OCI-LY3 (cell line): ENCODE measurements around the gene ETF1.

Source experiments
- H2AFZ ChIP-seq: fragments of 200-600, 300-600 bp; shearing (Covaris generic); 2 replicates; pipeline ENCODE4 v1.6.0; 2014; ENCODE audit warnings: antibody characterized with exemption, low read depth, low read length
- H3K27ac ChIP-seq: fragments of 200-600, 300-600 bp; sonication (generic); 2 replicates; pipeline ENCODE4 v1.5.1; 2014; ENCODE audit warnings: mild to moderate bottlenecking, low read length, moderate library complexity, mixed read lengths
- H3K27me3 ChIP-seq: fragments of 200-600, 300-600 bp; sonication (generic); 2 replicates; pipeline ENCODE4 v1.6.1; 2014; ENCODE audit warnings: low read depth, low read length, mixed read lengths
- H3K36me3 ChIP-seq: fragments of 200-600, 300-600 bp; sonication (generic); replicated peaks from 2 replicates; pipeline ENCODE3; 2014; ENCODE audit warnings: low read depth, low read length, mixed read lengths
- H3K4me1 ChIP-seq: fragments of 300-600, 200-600 bp; sonication (generic); 2 replicates; pipeline ENCODE4 v1.6.1; 2014; ENCODE audit warnings: low read length, mixed read lengths
- H3K4me2 ChIP-seq: fragments of 200-600, 300-600 bp; sonication (generic); 2 replicates; pipeline ENCODE4 v1.6.1; 2014; ENCODE audit warnings: low read length, mixed read lengths
- H3K4me3 ChIP-seq: fragments of 300-600, 200-600 bp; sonication (generic); 2 replicates; pipeline ENCODE4 v1.5.1; 2014; ENCODE audit warnings: antibody characterized with exemption, mild to moderate bottlenecking, low read length, moderate library complexity
- H3K79me2 ChIP-seq: fragments of 300-600, 200-600 bp; shearing (Covaris generic); 2 replicates; pipeline ENCODE4 v1.6.1; 2014; ENCODE audit warnings: mild to moderate bottlenecking, low read length, mixed read lengths
- H3K9ac ChIP-seq: fragments of 300-600, 200-600 bp; shearing (Covaris generic); 2 replicates; pipeline ENCODE4 v1.6.0; 2014; ENCODE audit warnings: mild to moderate bottlenecking, low read length, moderate library complexity
- H3K9me3 ChIP-seq: fragments of 200-600, 300-600 bp; shearing (Covaris generic); 2 replicates; pipeline ENCODE4 v1.6.1; 2014; ENCODE audit warnings: low read length, mixed read lengths; ENCODE audit not compliant: insufficient read depth
- H4K20me1 ChIP-seq: fragments of 200-600, 300-600 bp; sonication (generic); 2 replicates; pipeline ENCODE4 v1.6.1; 2016; ENCODE audit warnings: low read length, mixed read lengths; ENCODE audit not compliant: insufficient read depth
- EZH2phosphoT487 ChIP-seq: fragments of 200-600 bp; shearing (Covaris generic); IDR thresholded peaks from 2 replicates; pipeline ENCODE4 v1.6.1; 2018; ENCODE audit warnings: antibody characterized with exemption, mixed run types, low read depth
- TF ChIP-seq, protein P1 (sequence below): fragments of 200-600, 300-600 bp; sonication (generic); IDR thresholded peaks from 2 replicates; pipeline ENCODE4 v1.5.1; 2014; ENCODE audit warnings: antibody characterized with exemption, low read length, low read depth

Gene ETF1

DNA sequence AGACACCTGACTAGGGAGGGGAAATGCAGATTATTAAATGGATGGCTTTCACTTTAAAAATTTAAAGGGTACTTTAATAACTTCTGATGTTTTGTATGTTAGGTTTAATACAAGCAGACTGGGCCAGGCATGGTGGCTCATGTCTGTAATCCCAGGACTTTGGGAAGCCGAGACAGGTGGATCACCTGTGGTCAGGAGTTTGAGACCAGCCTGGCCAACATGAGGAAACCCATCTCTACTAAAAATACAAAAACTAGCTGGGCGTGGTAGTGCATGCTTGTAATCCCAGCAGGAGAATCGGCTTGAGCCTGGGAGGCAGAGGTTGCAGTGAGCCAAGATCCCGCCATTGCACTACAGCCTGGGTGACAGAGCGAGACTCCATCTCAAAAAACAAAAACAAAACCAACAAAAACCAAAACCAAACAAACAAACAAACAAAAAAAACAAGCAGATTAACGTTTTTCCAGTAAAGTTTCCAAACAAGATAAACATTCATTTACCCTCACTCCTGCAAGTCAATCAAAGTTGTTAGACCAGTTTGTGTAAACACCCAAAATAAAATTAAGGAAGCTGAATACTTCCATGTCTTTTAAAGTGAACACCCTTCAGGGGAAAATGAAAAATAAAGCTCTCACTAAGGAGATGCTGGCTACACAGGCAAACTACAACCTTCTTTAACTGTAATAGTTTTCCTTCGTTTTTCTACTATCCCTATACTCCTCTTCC is 14.1 kb downstream of the ETF1 start:
- Histone ChIP-seq H3K9me3 (no peaks in the 10 kb centered on the region), H3K4me1 (peaks cover 25% of the 10 kb centered on the region), H3K4me3 (no peak overlapping the region), H3K27ac (peak overlapping the region; percentile 61), H2AFZ (no peak overlapping the region), H3K4me2 (no peak overlapping the region; the same call in 1 of the 2 replicates), H3K79me2 (peaks cover 99% of the 10 kb centered on the region), H4K20me1 (peaks cover 35% of the 10 kb centered on the region), H3K27me3 (no peaks in the 10 kb centered on the region), H3K9ac (no peak overlapping the region), H3K36me3 (peaks cover 17% of the 10 kb centered on the region)
- TF ChIP-seq, protein P1, sequence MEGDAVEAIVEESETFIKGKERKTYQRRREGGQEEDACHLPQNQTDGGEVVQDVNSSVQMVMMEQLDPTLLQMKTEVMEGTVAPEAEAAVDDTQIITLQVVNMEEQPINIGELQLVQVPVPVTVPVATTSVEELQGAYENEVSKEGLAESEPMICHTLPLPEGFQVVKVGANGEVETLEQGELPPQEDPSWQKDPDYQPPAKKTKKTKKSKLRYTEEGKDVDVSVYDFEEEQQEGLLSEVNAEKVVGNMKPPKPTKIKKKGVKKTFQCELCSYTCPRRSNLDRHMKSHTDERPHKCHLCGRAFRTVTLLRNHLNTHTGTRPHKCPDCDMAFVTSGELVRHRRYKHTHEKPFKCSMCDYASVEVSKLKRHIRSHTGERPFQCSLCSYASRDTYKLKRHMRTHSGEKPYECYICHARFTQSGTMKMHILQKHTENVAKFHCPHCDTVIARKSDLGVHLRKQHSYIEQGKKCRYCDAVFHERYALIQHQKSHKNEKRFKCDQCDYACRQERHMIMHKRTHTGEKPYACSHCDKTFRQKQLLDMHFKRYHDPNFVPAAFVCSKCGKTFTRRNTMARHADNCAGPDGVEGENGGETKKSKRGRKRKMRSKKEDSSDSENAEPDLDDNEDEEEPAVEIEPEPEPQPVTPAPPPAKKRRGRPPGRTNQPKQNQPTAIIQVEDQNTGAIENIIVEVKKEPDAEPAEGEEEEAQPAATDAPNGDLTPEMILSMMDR = no peak
- TF ChIP-seq EZH2phosphoT487 = no peak

DNA sequence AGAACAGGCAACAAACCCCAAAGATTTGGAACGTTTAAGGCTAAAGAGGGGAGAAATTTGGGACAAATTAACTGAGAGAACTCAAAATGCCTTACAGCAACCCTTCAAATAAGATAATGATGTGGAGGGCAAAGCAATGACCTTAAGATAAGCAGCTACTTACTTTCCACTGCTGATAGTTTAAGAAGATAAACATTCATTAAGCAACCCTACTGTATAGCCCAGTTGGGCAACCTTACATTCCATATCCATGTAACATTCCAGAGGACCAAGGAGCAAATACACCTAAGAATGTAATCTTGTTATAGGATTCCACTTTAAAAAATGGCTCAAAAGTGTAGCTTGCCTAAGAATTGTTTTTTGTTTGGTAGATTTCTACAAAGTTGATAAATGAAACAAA is 14.8 kb downstream of the ETF1 start:
- Histone ChIP-seq H3K79me2 (peaks cover 99% of the 10 kb centered on the region), H3K9me3 (no peaks in the 10 kb centered on the region), H3K4me1 (peaks cover 25% of the 10 kb centered on the region), H2AFZ (no peak overlapping the region), H3K27ac (peak overlapping the region; percentile 61), H3K36me3 (peaks cover 15% of the 10 kb centered on the region), H3K27me3 (no peaks in the 10 kb centered on the region), H3K4me3 (no peak overlapping the region), H3K4me2 (peak overlapping the region; percentile 53; the same call in 1 of the 2 replicates), H3K9ac (no peak overlapping the region), H4K20me1 (peaks cover 30% of the 10 kb centered on the region)
- TF ChIP-seq, protein P1 = no peak
- TF ChIP-seq EZH2phosphoT487 = no peak

DNA sequence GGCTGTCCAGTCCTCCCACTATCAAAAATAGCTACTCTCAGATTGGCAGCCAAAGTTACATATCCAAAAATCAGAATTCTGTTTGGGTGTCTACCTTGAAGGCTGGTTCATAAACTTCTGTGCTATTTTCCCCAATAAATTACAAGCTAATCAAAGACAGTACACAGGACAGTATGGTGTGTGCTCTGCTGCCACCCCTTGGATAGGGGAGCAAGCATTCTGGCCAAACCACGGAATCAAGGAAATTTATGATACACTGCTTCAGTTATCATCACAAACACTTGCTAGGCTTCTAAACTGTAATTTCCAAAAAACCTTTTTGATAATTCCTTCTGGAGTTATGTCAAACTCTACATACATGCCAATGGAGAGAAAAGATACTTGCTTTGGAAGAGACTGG is 15.9 kb downstream of the ETF1 start:
- Histone ChIP-seq H3K79me2 (peaks cover 99% of the 10 kb centered on the region), H3K4me2 (peak overlapping the region; percentile 53), H3K27ac (peak overlapping the region; percentile 61), H3K9ac (peak overlapping the region; percentile 2; the same call in 1 of the 2 replicates), H3K4me3 (peak overlapping the region; percentile 15; the same call in 1 of the 2 replicates), H3K9me3 (no peaks in the 10 kb centered on the region), H3K36me3 (peaks cover 12% of the 10 kb centered on the region), H2AFZ (no peak overlapping the region), H4K20me1 (peaks cover 24% of the 10 kb centered on the region), H3K4me1 (peaks cover 25% of the 10 kb centered on the region), H3K27me3 (no peaks in the 10 kb centered on the region)
- TF ChIP-seq, protein P1 = no peak
- TF ChIP-seq EZH2phosphoT487 = no peak

DNA sequence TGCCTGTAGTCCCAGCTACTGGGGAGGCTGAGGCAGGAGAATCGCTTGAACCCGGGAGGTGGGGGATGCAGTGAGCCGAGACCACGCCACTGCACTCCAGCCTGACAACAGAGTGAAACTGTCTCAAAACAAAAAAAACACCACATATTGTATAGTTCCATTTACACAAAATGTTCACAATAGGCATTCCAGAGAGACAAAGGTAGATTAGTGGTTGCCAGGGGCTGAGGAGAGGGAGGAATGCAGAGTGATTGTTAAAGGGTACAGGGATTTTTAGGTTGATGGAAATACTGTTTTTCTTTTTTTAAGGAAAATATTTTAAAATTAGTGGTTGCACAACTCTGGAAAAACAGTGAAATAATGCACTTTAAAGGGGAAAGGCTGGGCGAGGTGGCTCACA is 19.6 kb downstream of the ETF1 start:
- Histone ChIP-seq H3K27ac (no peak overlapping the region), H3K9ac (no peak overlapping the region), H3K9me3 (no peaks in the 10 kb centered on the region), H3K4me3 (no peak overlapping the region), H3K27me3 (no peaks in the 10 kb centered on the region), H4K20me1 (peaks cover 18% of the 10 kb centered on the region; the same call in 1 of the 2 replicates), H3K79me2 (peaks cover 96% of the 10 kb centered on the region), H3K4me1 (peaks cover 16% of the 10 kb centered on the region), H2AFZ (no peak overlapping the region), H3K4me2 (no peak overlapping the region), H3K36me3 (peaks cover 9% of the 10 kb centered on the region)
- TF ChIP-seq EZH2phosphoT487 = no peak
- TF ChIP-seq, protein P1 = no peak
